ENCODE results near the gene RFX8. TPM values are rescaled to one million over a fixed set of nuclear protein-coding genes. Genes with fewer than 3 reads are reported as not detected.

The RFX8 gene
- total RNA-seq, 2 donors from 2014 or later = not detected

- 86 to 95% methylated on average over 12 to 20 of the region's 20 CpGs for WGBS, 2 experiments (ENCODE audit: insufficient coverage in 1 of 2, insufficient read length in 1 of 2)
- Mint-ChIP-seq H3K4me1 (peaks cover 5% of the 10 kb centered on the region), H3K27me3 (ENCODE audit: insufficient read depth) (peaks cover 31% of the 10 kb centered on the region), H3K36me3 (ENCODE audit: low read depth) (no peaks in the 10 kb centered on the region), H3K9me3 (no peaks in the 10 kb centered on the region), H3K4me3 (no peak overlapping the region), H3K27ac (no peak overlapping the region)
- Histone ChIP-seq H3K27me3 (ENCODE audit: control insufficient read depth, insufficient read depth, low read length, poor library complexity, severe bottlenecking) (no peaks in the 10 kb centered on the region), H3K9ac (ENCODE audit: extremely low read depth, low read length, poor library complexity, severe bottlenecking) (no peak overlapping the region), H3K9me3 (ENCODE audit: control insufficient read depth, low read length) (no peaks in the 10 kb centered on the region), H3K27ac (ENCODE audit: low read depth, low read length) (no peak overlapping the region), H3K4me1 (ENCODE audit: control insufficient read depth, insufficient read depth, low read length) (peaks cover 5% of the 10 kb centered on the region), H3K36me3 (ENCODE audit: control insufficient read depth, insufficient read depth, low read length) (no peaks in the 10 kb centered on the region), H3K4me3 (ENCODE audit: low read length) (no peak overlapping the region)
- no peak for TF ChIP-seq CTCF (conservative IDR thresholded peaks at IDR 0.05)
- DNase-seq = no peak
Observed at GRCh38 chr2:101432411-101433181, 42.3 kb downstream of the RFX8 start.

GRCh38 chr2:101431486-101431885 is 43.4 kb downstream of the RFX8 start:
- DNase-seq = no peak
- Histone ChIP-seq H3K4me3 (ENCODE audit: low read length) (no peak overlapping the region), H3K9me3 (ENCODE audit: control insufficient read depth, low read length) (no peaks in the 10 kb centered on the region), H3K9ac (ENCODE audit: extremely low read depth, low read length, poor library complexity, severe bottlenecking) (no peak overlapping the region), H3K4me1 (ENCODE audit: control insufficient read depth, insufficient read depth, low read length) (peaks cover 5% of the 10 kb centered on the region), H3K27ac (ENCODE audit: low read depth, low read length) (no peak overlapping the region), H3K27me3 (ENCODE audit: control insufficient read depth, insufficient read depth, low read length, poor library complexity, severe bottlenecking) (no peaks in the 10 kb centered on the region), H3K36me3 (ENCODE audit: control insufficient read depth, insufficient read depth, low read length) (no peaks in the 10 kb centered on the region)
- Mint-ChIP-seq H3K4me3 (no peak overlapping the region), H3K4me1 (peaks cover 5% of the 10 kb centered on the region), H3K27ac (no peak overlapping the region), H3K36me3 (ENCODE audit: low read depth) (no peaks in the 10 kb centered on the region), H3K9me3 (no peaks in the 10 kb centered on the region), H3K27me3 (ENCODE audit: insufficient read depth) (peaks cover 36% of the 10 kb centered on the region)
- TF ChIP-seq CTCF (conservative IDR thresholded peaks at IDR 0.05) = no peak
- 86 to 93% methylated on average over 2 to 4 of the region's 4 CpGs for WGBS, 2 experiments (ENCODE audit: insufficient coverage in 1 of 2, insufficient read length in 1 of 2)

GRCh38 chr2:101430156-101430555 is 44.8 kb downstream of the RFX8 start:
- H3K27me3 ChIP-seq (ENCODE audit: control insufficient read depth, insufficient read depth, low read length, poor library complexity, severe bottlenecking) = no peaks in the 10 kb centered on the region
- H3K4me1 Mint-ChIP-seq = peaks cover 4% of the 10 kb centered on the region
- H3K36me3 Mint-ChIP-seq (ENCODE audit: low read depth) = no peaks in the 10 kb centered on the region
- H3K27me3 Mint-ChIP-seq (ENCODE audit: insufficient read depth) = peaks cover 45% of the 10 kb centered on the region
- no peak overlapping the region for H3K4me3 Mint-ChIP-seq
- 89 to 93% methylated on average over 2 of the region's 2 CpGs for WGBS, 2 experiments (ENCODE audit: insufficient coverage in 1 of 2, insufficient read length in 1 of 2)
- H3K36me3 ChIP-seq (ENCODE audit: control insufficient read depth, insufficient read depth, low read length) = no peaks in the 10 kb centered on the region
- no peaks in the 10 kb centered on the region for H3K9me3 Mint-ChIP-seq
- no peaks in the 10 kb centered on the region for H3K9me3 ChIP-seq (ENCODE audit: control insufficient read depth, low read length)
- no peak overlapping the region for H3K27ac ChIP-seq (ENCODE audit: low read depth, low read length)
- H3K4me1 ChIP-seq (ENCODE audit: control insufficient read depth, insufficient read depth, low read length) = peaks cover 3% of the 10 kb centered on the region
- TF ChIP-seq CTCF (conservative IDR thresholded peaks at IDR 0.05) = no peak
- H3K9ac ChIP-seq (ENCODE audit: extremely low read depth, low read length, poor library complexity, severe bottlenecking) = no peak overlapping the region
- no peak for DNase-seq
- no peak overlapping the region for H3K4me3 ChIP-seq (ENCODE audit: low read length)
- no peak overlapping the region for H3K27ac Mint-ChIP-seq

All from endodermal cell (in vitro differentiated cells).